Osteoblast (primary cell): ENCODE data around the gene NBAS. TPM values are rescaled to one million over a fixed set of nuclear protein-coding genes. Genes with fewer than 3 reads are reported as not detected.

ENCODE experiments used
- DNase-seq: peaks from one replicate; pipeline ENCODE4 v3.0.0; 2011; ENCODE audit warnings: low spot score, mixed read lengths; ENCODE audit not compliant: insufficient read length; ENCODE audit errors: missing footprints
- H2AFZ ChIP-seq: 2 replicates; pipeline ENCODE4 v1.6.0; 2011; ENCODE audit warnings: mild to moderate bottlenecking, low read length
- H3K27ac ChIP-seq: 2 replicates; pipeline ENCODE4 v1.5.1; 2011; ENCODE audit warnings: mild to moderate bottlenecking, low read depth, low read length, moderate library complexity
- H3K27me3 ChIP-seq: 2 replicates; pipeline ENCODE4 v1.6.0; 2012; ENCODE audit warnings: mild to moderate bottlenecking, control low read depth, inconsistent platforms, low read length, moderate library complexity; ENCODE audit not compliant: insufficient read depth
- H3K36me3 ChIP-seq: 2 replicates; pipeline ENCODE4 v1.5.1; 2011; ENCODE audit warnings: mild to moderate bottlenecking, low read length, control low read depth, moderate library complexity; ENCODE audit not compliant: insufficient read depth
- H3K4me1 ChIP-seq: 2 replicates; pipeline ENCODE4 v1.5.1; 2011; ENCODE audit warnings: mild to moderate bottlenecking, low read length, control low read depth, moderate library complexity; ENCODE audit not compliant: insufficient read depth
- H3K4me2 ChIP-seq: 2 replicates; pipeline ENCODE4 v1.6.0; 2011; ENCODE audit warnings: mild to moderate bottlenecking, low read length; ENCODE audit not compliant: insufficient read depth
- H3K4me3 ChIP-seq: fragments of 200-600 bp; sonication (generic); 3 replicates; pipeline ENCODE4 v1.5.1; 2012; ENCODE audit warnings: mild to moderate bottlenecking, low read length, inconsistent platforms; ENCODE audit not compliant: insufficient read depth
- H3K79me2 ChIP-seq: 2 replicates; pipeline ENCODE4 v1.6.0; 2012; ENCODE audit warnings: mild to moderate bottlenecking, low read length, control low read depth, inconsistent platforms; ENCODE audit not compliant: insufficient read depth
- H3K9me3 ChIP-seq: 2 replicates; pipeline ENCODE4 v1.5.1; 2011; ENCODE audit warnings: low read depth, low read length, control low read depth
- H4K20me1 ChIP-seq: 2 replicates; pipeline ENCODE4 v1.6.0; 2012; ENCODE audit warnings: mild to moderate bottlenecking, low read length, control low read depth; ENCODE audit not compliant: insufficient read depth
- total RNA-seq: library from RNA; depleted of rRNA; stranded (reverse); fragments of >200 nt; gene quantifications from 2 replicates; pipeline ENCODE4 v1.2.3, GENCODE V29; 2012
- TF ChIP-seq, protein P1 (sequence below): IDR thresholded peaks from 2 replicates; pipeline ENCODE4 v1.5.1; 2011; ENCODE audit warnings: mild to moderate bottlenecking, low read depth, low read length, moderate library complexity; ENCODE audit errors: extremely low read depth

The NBAS gene
- total RNA-seq, 1 donor: 98.1 TPM

DNA sequence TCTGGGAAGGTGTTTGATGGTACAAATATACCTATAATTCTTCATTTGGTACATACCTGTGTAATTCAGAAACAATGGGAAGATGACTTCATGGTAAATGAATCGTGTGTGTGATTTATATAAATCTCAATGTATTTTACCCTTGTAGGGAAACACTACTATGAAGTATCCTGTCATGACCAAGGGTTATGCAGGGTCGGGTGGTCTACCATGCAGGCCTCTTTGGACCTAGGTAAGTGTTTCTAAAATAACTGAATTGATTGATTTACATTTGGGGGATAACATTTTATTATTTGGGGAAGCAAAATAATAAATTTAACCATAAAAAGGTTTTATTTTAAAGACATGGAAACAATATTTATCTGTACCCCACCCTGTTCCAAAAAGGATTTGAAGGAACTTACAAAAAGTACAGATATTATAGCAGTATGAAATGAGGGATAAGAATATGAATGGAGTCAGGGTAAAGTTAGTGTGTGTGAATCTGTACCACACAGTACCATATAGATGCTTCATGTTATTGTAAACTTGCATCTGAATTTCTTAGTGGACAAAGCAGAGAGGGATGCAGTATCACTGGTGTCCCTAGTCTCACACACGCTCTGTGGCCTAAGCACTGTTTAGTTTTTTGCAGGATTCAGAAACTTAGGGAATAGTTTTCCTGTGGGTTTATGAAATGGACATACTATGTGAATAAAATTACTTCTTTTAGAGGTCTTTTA, 42.1 kb upstream of the NBAS start:
- TF ChIP-seq, protein P1, sequence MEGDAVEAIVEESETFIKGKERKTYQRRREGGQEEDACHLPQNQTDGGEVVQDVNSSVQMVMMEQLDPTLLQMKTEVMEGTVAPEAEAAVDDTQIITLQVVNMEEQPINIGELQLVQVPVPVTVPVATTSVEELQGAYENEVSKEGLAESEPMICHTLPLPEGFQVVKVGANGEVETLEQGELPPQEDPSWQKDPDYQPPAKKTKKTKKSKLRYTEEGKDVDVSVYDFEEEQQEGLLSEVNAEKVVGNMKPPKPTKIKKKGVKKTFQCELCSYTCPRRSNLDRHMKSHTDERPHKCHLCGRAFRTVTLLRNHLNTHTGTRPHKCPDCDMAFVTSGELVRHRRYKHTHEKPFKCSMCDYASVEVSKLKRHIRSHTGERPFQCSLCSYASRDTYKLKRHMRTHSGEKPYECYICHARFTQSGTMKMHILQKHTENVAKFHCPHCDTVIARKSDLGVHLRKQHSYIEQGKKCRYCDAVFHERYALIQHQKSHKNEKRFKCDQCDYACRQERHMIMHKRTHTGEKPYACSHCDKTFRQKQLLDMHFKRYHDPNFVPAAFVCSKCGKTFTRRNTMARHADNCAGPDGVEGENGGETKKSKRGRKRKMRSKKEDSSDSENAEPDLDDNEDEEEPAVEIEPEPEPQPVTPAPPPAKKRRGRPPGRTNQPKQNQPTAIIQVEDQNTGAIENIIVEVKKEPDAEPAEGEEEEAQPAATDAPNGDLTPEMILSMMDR: no peak
- no peaks in the 10 kb centered on the region for H3K4me1 ChIP-seq
- no peak overlapping the region for H2AFZ ChIP-seq
- H3K4me2 ChIP-seq: no peak overlapping the region
- peaks cover 3% of the 10 kb centered on the region for H3K79me2 ChIP-seq
- H3K27ac ChIP-seq: no peak overlapping the region
- no peak overlapping the region for H3K4me3 ChIP-seq
- H3K36me3 ChIP-seq: peaks cover 93% of the 10 kb centered on the region
- no peaks in the 10 kb centered on the region for H3K9me3 ChIP-seq
- DNase-seq: no peak
- peaks cover 7% of the 10 kb centered on the region for H4K20me1 ChIP-seq
- H3K27me3 ChIP-seq: no peaks in the 10 kb centered on the region

DNA sequence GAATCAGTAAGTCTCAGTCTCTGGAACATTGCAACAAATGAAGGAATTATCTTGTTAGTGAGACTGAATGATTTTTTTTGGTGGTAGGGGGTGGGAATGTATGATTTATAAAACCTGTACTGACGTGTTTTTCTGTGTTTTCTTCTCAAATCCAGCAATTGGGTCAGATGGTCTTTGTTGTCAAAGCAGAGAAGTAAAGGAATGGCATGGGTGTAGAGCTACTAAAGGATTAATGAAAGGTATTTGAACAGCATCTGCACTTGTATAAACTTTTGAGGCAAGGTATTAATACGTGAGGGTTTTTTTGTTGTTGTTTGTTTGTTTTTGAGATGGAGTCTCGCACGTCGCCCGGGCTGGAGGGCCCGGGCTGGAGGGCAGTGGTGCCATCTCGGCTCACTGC, 41.3 kb upstream of the NBAS start:
- no peaks in the 10 kb centered on the region for H3K4me1 ChIP-seq
- DNase-seq: no peak
- no peak overlapping the region for H3K4me3 ChIP-seq
- TF ChIP-seq, protein P1: no peak
- H3K4me2 ChIP-seq: no peak overlapping the region
- peaks cover 7% of the 10 kb centered on the region for H4K20me1 ChIP-seq
- H3K9me3 ChIP-seq: no peaks in the 10 kb centered on the region
- H3K36me3 ChIP-seq: peaks cover 93% of the 10 kb centered on the region
- H3K27me3 ChIP-seq: no peaks in the 10 kb centered on the region
- H2AFZ ChIP-seq: no peak overlapping the region
- H3K27ac ChIP-seq: no peak overlapping the region
- peaks cover 3% of the 10 kb centered on the region for H3K79me2 ChIP-seq

DNA sequence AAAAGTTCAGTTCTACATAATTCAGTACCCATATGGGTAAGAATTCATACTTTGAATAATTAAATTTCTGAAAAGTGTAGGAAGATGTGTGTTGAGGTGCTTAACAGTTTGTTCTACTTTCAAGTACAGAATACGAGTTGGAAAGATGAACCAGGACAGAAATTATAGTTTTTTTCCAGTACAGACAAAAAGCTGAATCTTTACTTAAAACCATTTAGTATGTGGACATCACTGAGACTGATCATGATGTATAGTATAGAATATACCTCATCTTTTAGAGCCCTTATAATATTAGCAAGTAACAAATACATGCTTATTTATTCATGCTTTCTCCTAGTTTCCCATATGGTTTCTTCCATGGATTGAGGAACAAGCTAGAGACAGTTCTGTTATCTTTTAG, 40.5 kb upstream of the NBAS start:
- Histone ChIP-seq H3K4me2 (no peak overlapping the region), H3K27ac (no peak overlapping the region), H3K4me3 (no peak overlapping the region), H2AFZ (no peak overlapping the region), H3K27me3 (no peaks in the 10 kb centered on the region), H3K79me2 (peaks cover 3% of the 10 kb centered on the region), H4K20me1 (peaks cover 7% of the 10 kb centered on the region), H3K9me3 (no peaks in the 10 kb centered on the region), H3K36me3 (peaks cover 93% of the 10 kb centered on the region), H3K4me1 (no peaks in the 10 kb centered on the region)
- no peak for DNase-seq
- TF ChIP-seq, protein P1: no peak

DNA sequence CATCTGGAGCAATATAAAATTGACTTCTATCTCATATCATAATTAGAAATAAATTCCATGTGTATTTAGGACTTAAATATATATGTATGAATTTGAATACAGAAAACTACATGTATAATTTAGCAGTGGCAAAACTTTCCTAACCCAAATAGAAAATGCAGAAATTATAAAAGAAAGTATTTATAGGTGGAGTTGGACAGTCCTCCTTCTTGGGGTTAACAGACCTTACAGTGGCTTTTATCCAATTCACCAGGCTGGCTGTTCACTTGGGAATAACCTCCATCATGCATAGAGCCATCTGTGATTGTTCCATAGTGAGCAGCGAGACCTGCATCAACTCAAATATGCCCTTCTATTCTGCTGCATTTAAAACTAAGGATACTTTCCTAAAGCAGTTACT, 38.9 kb upstream of the NBAS start:
- H3K4me1 ChIP-seq: no peaks in the 10 kb centered on the region
- peaks cover 12% of the 10 kb centered on the region for H4K20me1 ChIP-seq
- no peaks in the 10 kb centered on the region for H3K27me3 ChIP-seq
- peaks cover 13% of the 10 kb centered on the region for H3K79me2 ChIP-seq
- no peak for DNase-seq
- TF ChIP-seq, protein P1: no peak
- H3K4me3 ChIP-seq: no peak overlapping the region
- H3K36me3 ChIP-seq: peaks cover 95% of the 10 kb centered on the region
- H3K27ac ChIP-seq: peak overlapping the region; percentile 26
- no peak overlapping the region for H3K4me2 ChIP-seq
- no peaks in the 10 kb centered on the region for H3K9me3 ChIP-seq
- no peak overlapping the region for H2AFZ ChIP-seq
